Karpas-422 (cell line): ENCODE results near the gene ZNF488. TPM values are rescaled to one million over a fixed set of nuclear protein-coding genes. Genes with fewer than 3 reads are reported as not detected.
"Not testable (repeated sequence)": the region's sequence is repeated elsewhere in the genome, so short reads cannot be mapped to it uniquely, and the experiment has no call there.

ENCODE experiments used
- DNase-seq: peaks from one replicate; pipeline ENCODE4 v3.0.0-alpha.2; 2015
- H2AFZ ChIP-seq: fragments of 200-600 bp; sonication (generic); 2 replicates; pipeline ENCODE4 v1.6.1; 2014; ENCODE audit warnings: antibody characterized with exemption, low read length, mixed read lengths
- H3K27ac ChIP-seq: fragments of 200-600 bp; sonication (generic); 2 replicates; pipeline ENCODE4 v1.5.1; 2014; ENCODE audit warnings: mild to moderate bottlenecking, low read length, moderate library complexity
- H3K27me3 ChIP-seq: fragments of 200-600 bp; sonication (generic); 2 replicates; pipeline ENCODE4 v1.6.1; 2014; ENCODE audit warnings: low read length, mixed read lengths
- H3K36me3 ChIP-seq: fragments of 200-600 bp; sonication (generic); 2 replicates; pipeline ENCODE4 v1.6.1; 2014; ENCODE audit warnings: low read length, mixed read lengths; ENCODE audit not compliant: insufficient read depth
- H3K4me1 ChIP-seq: fragments of 200-600 bp; sonication (generic); 2 replicates; pipeline ENCODE4 v1.6.1; 2014; ENCODE audit warnings: mild to moderate bottlenecking, low read length, mixed read lengths
- H3K4me2 ChIP-seq: fragments of 200-600 bp; sonication (generic); 2 replicates; pipeline ENCODE4 v1.6.1; 2014; ENCODE audit warnings: low read length, low read depth, mild to moderate bottlenecking; ENCODE audit not compliant: poor library complexity, severe bottlenecking
- H3K4me3 ChIP-seq: fragments of 200-600 bp; sonication (generic); 2 replicates; pipeline ENCODE4 v1.5.1; 2014; ENCODE audit warnings: mild to moderate bottlenecking, antibody characterized with exemption, low read length, mixed read lengths
- H3K79me2 ChIP-seq: fragments of 200-600 bp; sonication (generic); 2 replicates; pipeline ENCODE4 v1.6.1; 2014; ENCODE audit warnings: mild to moderate bottlenecking, low read length, mixed read lengths
- H3K9ac ChIP-seq: fragments of 200-600 bp; sonication (generic); 2 replicates; pipeline ENCODE4 v1.6.0; 2014; ENCODE audit warnings: low read length
- H3K9me2 ChIP-seq: fragments of 200-600 bp; sonication (generic), shearing (Covaris generic); replicated peaks from 2 replicates; pipeline ENCODE4 v1.6.0; 2014; ENCODE audit warnings: mild to moderate bottlenecking, low read length, moderate library complexity; ENCODE audit not compliant: insufficient read depth
- H3K9me3 ChIP-seq: fragments of 300-700, 200-600 bp; sonication (generic); 2 replicates; pipeline ENCODE4 v1.6.1; 2014; ENCODE audit warnings: low read length, mixed read lengths
- H4K20me1 ChIP-seq: fragments of 200-600 bp; sonication (generic); 2 replicates; pipeline ENCODE4 v1.6.1; 2014; ENCODE audit warnings: mild to moderate bottlenecking, antibody characterized with exemption, low read length, low read depth; ENCODE audit not compliant: insufficient read depth
- total RNA-seq: library from RNA; depleted of rRNA; stranded (reverse); fragments of >200 nt; shearing (Covaris generic); gene quantifications from 2 replicates; pipeline ENCODE4 v1.2.3, GENCODE V29; 2014; ENCODE audit warnings: low replicate concordance

Gene ZNF488
- total RNA-seq, 1 experiment from 2014 or later, result not detected

- H3K79me2 ChIP-seq, result no peaks in the 10 kb centered on the region
- no peaks in the 10 kb centered on the region for H3K9me2 ChIP-seq
- no peaks in the 10 kb centered on the region for H3K9me3 ChIP-seq
- H3K4me2 ChIP-seq, result no peak overlapping the region
- no peaks in the 10 kb centered on the region for H3K4me1 ChIP-seq
- no peaks in the 10 kb centered on the region for H3K27me3 ChIP-seq
- H3K4me3 ChIP-seq, result no peak overlapping the region
- H4K20me1 ChIP-seq, result no peaks in the 10 kb centered on the region
- no peaks in the 10 kb centered on the region for H3K36me3 ChIP-seq
- no peak overlapping the region for H2AFZ ChIP-seq
- H3K9ac ChIP-seq, result no peak overlapping the region
- no peak for DNase-seq
- no peak overlapping the region for H3K27ac ChIP-seq
Measured at GRCh38 chr10:47418966-47419365, 34.9 kb upstream of the ZNF488 start.

- no peak for DNase-seq
- H3K36me3 ChIP-seq, result no peaks in the 10 kb centered on the region
- no peak overlapping the region for H3K27ac ChIP-seq
- H3K9me2 ChIP-seq, result no peaks in the 10 kb centered on the region
- no peaks in the 10 kb centered on the region for H3K9me3 ChIP-seq
- no peak overlapping the region for H2AFZ ChIP-seq
- no peak overlapping the region for H3K4me2 ChIP-seq
- H3K4me1 ChIP-seq, result no peaks in the 10 kb centered on the region
- H3K79me2 ChIP-seq, result no peaks in the 10 kb centered on the region
- no peaks in the 10 kb centered on the region for H4K20me1 ChIP-seq
- no peaks in the 10 kb centered on the region for H3K27me3 ChIP-seq
- H3K4me3 ChIP-seq, result no peak overlapping the region
- H3K9ac ChIP-seq, result no peak overlapping the region
Measured at GRCh38 chr10:47418321-47418720, 34.2 kb upstream of the ZNF488 start.

GRCh38 chr10:47416305-47417218 lies 32.5 kb upstream of the ZNF488 start:
- H3K9ac ChIP-seq, H3K4me1 ChIP-seq, H3K9me3 ChIP-seq, H3K4me3 ChIP-seq, H4K20me1 ChIP-seq, H3K9me2 ChIP-seq, H3K27me3 ChIP-seq, H3K36me3 ChIP-seq, H3K79me2 ChIP-seq, H3K27ac ChIP-seq, DNase-seq, H2AFZ ChIP-seq, H3K4me2 ChIP-seq: not testable (repeated sequence)

GRCh38 chr10:47415520-47416304 lies 31.6 kb upstream of the ZNF488 start:
- Histone ChIP-seq H3K9me3 (no peaks in the 10 kb centered on the region), H3K27ac (no peak overlapping the region), H3K4me2 (no peak overlapping the region), H3K9me2 (no peaks in the 10 kb centered on the region), H3K9ac (no peak overlapping the region), H4K20me1 (no peaks in the 10 kb centered on the region), H3K4me3 (no peak overlapping the region), H3K4me1 (no peaks in the 10 kb centered on the region), H3K79me2 (no peaks in the 10 kb centered on the region), H3K36me3 (no peaks in the 10 kb centered on the region), H3K27me3 (no peaks in the 10 kb centered on the region), H2AFZ (no peak overlapping the region)
- no peak for DNase-seq

GRCh38 chr10:47414752-47415519 lies 30.8 kb upstream of the ZNF488 start:
- no peaks in the 10 kb centered on the region for H3K9me3 ChIP-seq
- no peaks in the 10 kb centered on the region for H4K20me1 ChIP-seq
- no peaks in the 10 kb centered on the region for H3K9me2 ChIP-seq
- no peak overlapping the region for H3K9ac ChIP-seq
- H3K27ac ChIP-seq, result no peak overlapping the region
- H3K4me3 ChIP-seq, result no peak overlapping the region
- no peak overlapping the region for H2AFZ ChIP-seq
- no peak overlapping the region for H3K4me2 ChIP-seq
- H3K27me3 ChIP-seq, result no peaks in the 10 kb centered on the region
- H3K79me2 ChIP-seq, result no peaks in the 10 kb centered on the region
- no peaks in the 10 kb centered on the region for H3K36me3 ChIP-seq
- DNase-seq, result no peak
- H3K4me1 ChIP-seq, result no peaks in the 10 kb centered on the region

- H3K4me3 ChIP-seq, result no peak overlapping the region
- DNase-seq, result no peak
- no peak overlapping the region for H2AFZ ChIP-seq
- H3K27ac ChIP-seq, result no peak overlapping the region
- no peaks in the 10 kb centered on the region for H3K27me3 ChIP-seq
- H4K20me1 ChIP-seq, result no peaks in the 10 kb centered on the region
- no peaks in the 10 kb centered on the region for H3K9me3 ChIP-seq
- no peaks in the 10 kb centered on the region for H3K79me2 ChIP-seq
- no peak overlapping the region for H3K4me2 ChIP-seq
- H3K36me3 ChIP-seq, result no peaks in the 10 kb centered on the region
- no peaks in the 10 kb centered on the region for H3K4me1 ChIP-seq
- no peak overlapping the region for H3K9ac ChIP-seq
- H3K9me2 ChIP-seq, result no peaks in the 10 kb centered on the region
Measured at GRCh38 chr10:47414227-47414592, 30.1 kb upstream of the ZNF488 start.

- Histone ChIP-seq H4K20me1 (no peaks in the 10 kb centered on the region), H3K4me3 (no peak overlapping the region), H3K4me2 (no peak overlapping the region), H3K27me3 (no peaks in the 10 kb centered on the region), H3K27ac (no peak overlapping the region), H2AFZ (no peak overlapping the region), H3K9me3 (no peaks in the 10 kb centered on the region), H3K9me2 (no peaks in the 10 kb centered on the region), H3K79me2 (no peaks in the 10 kb centered on the region), H3K9ac (no peak overlapping the region), H3K4me1 (no peaks in the 10 kb centered on the region), H3K36me3 (no peaks in the 10 kb centered on the region)
- no peak for DNase-seq
Measured at GRCh38 chr10:47413531-47414226, 29.6 kb upstream of the ZNF488 start.
